GM23248 (cell line): ENCODE results near the gene CRELD2.

Source experiments
- EZH2 ChIP-seq: fragments of 200-600 bp; sonication (generic); IDR thresholded peaks from 2 replicates; pipeline ENCODE4 v1.6.1; 2018; ENCODE audit warnings: antibody characterized with exemption, mild to moderate bottlenecking; ENCODE audit not compliant: insufficient read depth, poor library complexity, severe bottlenecking
- EZH2phosphoT487 ChIP-seq: fragments of 200-600 bp; sonication (generic); IDR thresholded peaks from 2 replicates; pipeline ENCODE4 v1.6.1; 2018; ENCODE audit warnings: antibody characterized with exemption, moderate library complexity, mild to moderate bottlenecking, low read depth; ENCODE audit not compliant: insufficient read depth

- no peak for TF ChIP-seq EZH2
- TF ChIP-seq EZH2phosphoT487: no peak
Measured at GRCh38 chr22:49958931-49959781, 40.7 kb downstream of the CRELD2 start.
